Stomach (tissue), 4 donors: ENCODE measurements around the gene ZNF586.

ENCODE experiments used
- POLR2A ChIP-seq, 4 donors: fragments of 450-650 bp; IDR thresholded peaks; one replicate each; pipeline ENCODE4 v1.6.1; 2016; ENCODE audit warnings: antibody characterized with exemption in 4 of 4, control low read depth in 2 of 4, mild to moderate bottlenecking in 1 of 4, moderate library complexity in 1 of 4
- TF ChIP-seq, protein P1 (sequence below), 7 experiments: fragments of 450-650 bp in 4 of 7; fragments of 200-600 bp in 3 of 7; sonication (generic) in 3 of 7; IDR thresholded peaks; one replicate each; pipeline ENCODE4 v1.5.1; 2016 to 2019; ENCODE audit warnings: antibody characterized with exemption in 7 of 7, control low read depth in 2 of 7, mild to moderate bottlenecking in 1 of 7

DNA sequence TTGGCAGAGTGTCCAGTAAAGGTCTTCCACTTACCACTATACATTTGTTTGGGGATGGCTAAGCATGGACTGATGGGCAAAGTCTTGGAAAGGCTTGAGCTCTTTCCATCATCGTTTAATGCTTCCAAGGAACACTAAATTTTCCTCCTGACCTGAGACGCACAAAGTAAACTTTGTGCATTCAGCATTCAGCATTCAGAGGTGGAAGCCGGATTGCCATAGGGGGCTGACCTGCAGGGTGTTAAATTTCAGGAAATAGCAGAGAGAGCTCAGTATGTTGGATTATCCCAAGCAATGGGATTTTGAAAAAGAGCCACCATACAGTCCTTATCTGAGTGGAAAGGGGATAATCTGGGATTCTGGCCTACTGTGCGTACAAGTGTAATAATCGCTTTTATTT, 31.2 kb downstream of the ZNF586 start:
- no peak for TF ChIP-seq POLR2A (IDR thresholded peaks at IDR 0.05)
- TF ChIP-seq, protein P1, sequence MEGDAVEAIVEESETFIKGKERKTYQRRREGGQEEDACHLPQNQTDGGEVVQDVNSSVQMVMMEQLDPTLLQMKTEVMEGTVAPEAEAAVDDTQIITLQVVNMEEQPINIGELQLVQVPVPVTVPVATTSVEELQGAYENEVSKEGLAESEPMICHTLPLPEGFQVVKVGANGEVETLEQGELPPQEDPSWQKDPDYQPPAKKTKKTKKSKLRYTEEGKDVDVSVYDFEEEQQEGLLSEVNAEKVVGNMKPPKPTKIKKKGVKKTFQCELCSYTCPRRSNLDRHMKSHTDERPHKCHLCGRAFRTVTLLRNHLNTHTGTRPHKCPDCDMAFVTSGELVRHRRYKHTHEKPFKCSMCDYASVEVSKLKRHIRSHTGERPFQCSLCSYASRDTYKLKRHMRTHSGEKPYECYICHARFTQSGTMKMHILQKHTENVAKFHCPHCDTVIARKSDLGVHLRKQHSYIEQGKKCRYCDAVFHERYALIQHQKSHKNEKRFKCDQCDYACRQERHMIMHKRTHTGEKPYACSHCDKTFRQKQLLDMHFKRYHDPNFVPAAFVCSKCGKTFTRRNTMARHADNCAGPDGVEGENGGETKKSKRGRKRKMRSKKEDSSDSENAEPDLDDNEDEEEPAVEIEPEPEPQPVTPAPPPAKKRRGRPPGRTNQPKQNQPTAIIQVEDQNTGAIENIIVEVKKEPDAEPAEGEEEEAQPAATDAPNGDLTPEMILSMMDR (IDR thresholded peaks at IDR 0.05) = no peak
